Measurements from ENCODE around the gene SELENOF. TPM values are rescaled to one million over a fixed set of nuclear protein-coding genes. Genes with fewer than 3 reads are reported as not detected.

Gene SELENOF
- total RNA-seq, 4 donors from 2014 or later: 41.3 to 141 (median 76.1) TPM

DNA sequence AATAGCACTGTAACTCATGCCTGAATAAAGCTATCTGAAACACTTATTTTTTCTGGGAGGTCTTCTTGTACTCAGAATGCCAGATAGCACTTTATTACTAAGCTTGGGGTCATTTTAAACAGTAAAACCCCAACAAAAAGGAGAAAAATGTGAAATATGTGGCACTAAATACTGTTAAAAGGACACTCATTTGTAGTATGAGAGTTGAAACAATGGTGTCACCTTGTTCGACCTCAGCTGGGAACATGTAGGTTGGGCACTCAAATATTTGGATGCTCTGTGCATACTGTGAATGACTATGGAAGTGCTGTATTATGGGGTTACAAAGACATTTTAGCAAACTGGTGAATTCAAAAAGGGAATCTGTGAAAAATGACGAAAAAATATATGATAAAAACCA lies 53.9 kb downstream of the SELENOF start:
- Histone ChIP-seq H3K4me3 (no peak overlapping the region), H3K4me1 (no peaks in the 10 kb centered on the region), H3K27ac (no peak overlapping the region), H3K27me3 (no peaks in the 10 kb centered on the region), H3K36me3 (no peaks in the 10 kb centered on the region), H3K9me3 (no peaks in the 10 kb centered on the region)
- no peak for DNase-seq
- TF ChIP-seq, protein P1, sequence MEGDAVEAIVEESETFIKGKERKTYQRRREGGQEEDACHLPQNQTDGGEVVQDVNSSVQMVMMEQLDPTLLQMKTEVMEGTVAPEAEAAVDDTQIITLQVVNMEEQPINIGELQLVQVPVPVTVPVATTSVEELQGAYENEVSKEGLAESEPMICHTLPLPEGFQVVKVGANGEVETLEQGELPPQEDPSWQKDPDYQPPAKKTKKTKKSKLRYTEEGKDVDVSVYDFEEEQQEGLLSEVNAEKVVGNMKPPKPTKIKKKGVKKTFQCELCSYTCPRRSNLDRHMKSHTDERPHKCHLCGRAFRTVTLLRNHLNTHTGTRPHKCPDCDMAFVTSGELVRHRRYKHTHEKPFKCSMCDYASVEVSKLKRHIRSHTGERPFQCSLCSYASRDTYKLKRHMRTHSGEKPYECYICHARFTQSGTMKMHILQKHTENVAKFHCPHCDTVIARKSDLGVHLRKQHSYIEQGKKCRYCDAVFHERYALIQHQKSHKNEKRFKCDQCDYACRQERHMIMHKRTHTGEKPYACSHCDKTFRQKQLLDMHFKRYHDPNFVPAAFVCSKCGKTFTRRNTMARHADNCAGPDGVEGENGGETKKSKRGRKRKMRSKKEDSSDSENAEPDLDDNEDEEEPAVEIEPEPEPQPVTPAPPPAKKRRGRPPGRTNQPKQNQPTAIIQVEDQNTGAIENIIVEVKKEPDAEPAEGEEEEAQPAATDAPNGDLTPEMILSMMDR (IDR thresholded peaks at IDR 0.05): no peak
- TF ChIP-seq POLR2A (IDR thresholded peaks at IDR 0.05): no peak

DNA sequence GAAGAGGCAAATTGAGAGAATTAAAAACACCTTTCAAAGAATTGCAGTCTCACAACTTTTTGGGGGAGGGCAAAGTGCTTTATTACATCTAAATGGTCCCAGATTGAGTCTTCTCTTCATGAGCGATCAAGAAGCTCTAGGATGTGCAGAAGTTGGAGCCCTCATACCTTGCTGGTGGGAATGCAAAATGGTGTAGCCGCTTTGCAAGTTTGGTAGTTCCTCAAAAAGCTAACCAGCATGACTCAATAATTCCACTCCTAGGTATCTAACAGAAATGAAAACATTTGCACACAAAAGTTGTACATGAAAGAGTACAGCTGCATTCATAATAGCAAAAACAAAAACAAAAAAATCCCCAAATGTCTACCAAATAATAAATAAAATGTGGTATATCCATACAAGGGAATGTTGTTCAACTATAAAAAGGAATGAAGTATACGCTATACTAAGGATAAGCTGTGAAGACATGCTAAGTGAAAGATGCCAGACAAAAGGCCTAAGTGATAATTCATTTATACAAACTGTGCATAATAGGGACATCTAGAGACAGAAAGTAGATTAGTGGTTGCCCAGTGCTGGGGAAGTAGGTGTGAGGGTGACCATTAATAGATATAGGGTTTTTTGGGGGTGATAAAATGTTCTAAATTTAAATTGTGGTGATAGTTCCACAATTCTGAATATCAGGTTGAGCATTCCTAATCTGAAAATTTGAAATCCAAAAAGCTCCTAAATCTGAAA lies 55.2 kb downstream of the SELENOF start:
- no peaks in the 10 kb centered on the region for H3K4me1 ChIP-seq
- no peaks in the 10 kb centered on the region for H3K9me3 ChIP-seq
- H3K36me3 ChIP-seq: no peaks in the 10 kb centered on the region
- no peak for DNase-seq
- H3K27me3 ChIP-seq: no peaks in the 10 kb centered on the region
- no peak overlapping the region for H3K4me3 ChIP-seq
- TF ChIP-seq, protein P1 (IDR thresholded peaks at IDR 0.05): no peak
- TF ChIP-seq POLR2A (IDR thresholded peaks at IDR 0.05): no peak
- no peak overlapping the region for H3K27ac ChIP-seq

DNA sequence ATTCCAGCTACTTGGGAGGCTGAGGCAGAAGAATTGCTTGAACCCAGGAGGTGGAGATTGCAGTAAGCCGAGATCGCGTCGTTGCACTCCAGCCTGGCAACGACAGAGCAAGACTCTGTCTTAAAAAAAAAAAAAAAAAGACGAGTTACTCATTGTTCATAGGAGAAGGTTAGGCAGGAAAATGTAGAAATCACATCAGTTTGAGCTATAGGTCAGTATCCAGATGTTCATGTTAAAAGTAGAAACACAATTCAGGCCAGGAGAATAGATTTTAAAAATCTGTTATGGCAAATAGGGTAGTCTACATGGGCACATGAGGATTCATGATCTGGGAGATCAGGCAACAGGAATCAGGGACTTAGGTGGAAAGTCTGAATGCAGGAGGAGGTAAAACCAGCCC lies 57.7 kb downstream of the SELENOF start:
- no peak for DNase-seq
- TF ChIP-seq POLR2A (IDR thresholded peaks at IDR 0.05): no peak
- TF ChIP-seq, protein P1 (IDR thresholded peaks at IDR 0.05): no peak
- Histone ChIP-seq H3K4me1 (no peaks in the 10 kb centered on the region), H3K36me3 (no peaks in the 10 kb centered on the region), H3K4me3 (no peak overlapping the region), H3K27me3 (no peaks in the 10 kb centered on the region), H3K9me3 (no peaks in the 10 kb centered on the region), H3K27ac (no peak overlapping the region)

- Histone ChIP-seq H3K9me3 (no peaks in the 10 kb centered on the region), H3K36me3 (no peaks in the 10 kb centered on the region), H3K27ac (no peak overlapping the region), H3K4me1 (no peaks in the 10 kb centered on the region), H3K27me3 (no peaks in the 10 kb centered on the region), H3K4me3 (no peak overlapping the region)
- DNase-seq: no peak
- TF ChIP-seq POLR2A (IDR thresholded peaks at IDR 0.05): no peak
- TF ChIP-seq, protein P1 (IDR thresholded peaks at IDR 0.05): no peak
These were observed 59.6 kb downstream of the SELENOF start for GRCh38 chr1:86854352-86854751.

DNA sequence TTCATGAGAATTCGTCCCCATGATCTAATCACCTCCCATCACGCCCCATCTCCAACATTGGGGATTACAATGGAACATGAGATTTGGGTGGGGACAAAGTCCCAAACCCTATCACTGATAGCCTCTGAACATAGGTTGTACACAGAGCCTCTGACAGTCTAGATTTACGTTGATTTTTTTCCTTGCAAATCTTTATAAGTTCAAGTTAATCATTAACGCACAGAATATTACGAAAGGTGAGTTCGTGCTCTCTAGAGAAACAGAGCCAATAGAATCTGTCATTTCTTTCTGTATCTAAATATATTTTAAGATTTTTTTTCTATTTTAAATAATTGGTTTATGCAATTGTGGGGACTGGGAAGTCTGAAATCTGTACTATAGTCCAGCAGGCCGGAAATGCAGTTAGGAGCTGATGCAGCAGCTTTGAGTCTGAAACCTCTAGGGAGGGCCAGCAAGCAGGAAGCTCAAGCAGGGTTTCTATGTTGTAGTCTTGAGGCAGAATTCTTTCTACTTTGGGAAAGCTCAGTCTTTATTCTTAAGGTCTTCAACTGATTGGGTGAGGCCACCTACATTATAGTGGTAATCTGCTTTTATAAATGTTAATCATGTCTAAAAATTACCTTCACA lies 61.0 kb downstream of the SELENOF start:
- no peak overlapping the region for H3K4me3 ChIP-seq
- TF ChIP-seq, protein P1 (IDR thresholded peaks at IDR 0.05): no peak
- TF ChIP-seq POLR2A (IDR thresholded peaks at IDR 0.05): no peak

More for the DNA sequence above, 61.0 kb downstream of the SELENOF start:
- H3K27ac ChIP-seq: no peak overlapping the region
- no peaks in the 10 kb centered on the region for H3K27me3 ChIP-seq
- H3K4me1 ChIP-seq: no peaks in the 10 kb centered on the region
- H3K36me3 ChIP-seq: no peaks in the 10 kb centered on the region
- no peaks in the 10 kb centered on the region for H3K9me3 ChIP-seq
- DNase-seq: no peak

Data from Peyer's patch (tissue), 4 donors.